T-cell (primary cell): ENCODE data around the gene TMEM248. TPM values are rescaled to one million over a fixed set of nuclear protein-coding genes. Genes with fewer than 3 reads are reported as not detected.

Experiments
- ATAC-seq, 4 experiments: fragments of 200-7000 bp in 3 of 4; fragments of 150-1000 bp in 1 of 4; cut with Tn5 transposase; replicated peaks in 1 of 4; 1 replicate in 3 of 4; 2 replicates in 1 of 4; pipeline ENCODE4 v1.10.0; 2021; ENCODE audit warnings: moderate library complexity in 3 of 4, mild to moderate bottlenecking in 2 of 4, moderate number of reproducible peaks in 1 of 4
- CTCF ChIA-PET, 2 donors: fragments of 300-600 bp; sonication (Branson Sonifier 250); formaldehyde crosslinking; loops; one replicate each; lab custom pipeline; 2022; ENCODE audit warnings: antibody characterized with exemption in 2 of 2; lab: Charles Lee
- POLR2A ChIA-PET, 2 donors: fragments of 300-600 bp; sonication (Branson Sonifier 250); formaldehyde crosslinking; loops; one replicate each; lab custom pipeline; 2022; ENCODE audit warnings: antibody characterized with exemption in 2 of 2; lab: Charles Lee
- DNase-seq, 35 experiments: peaks; one replicate each; pipeline versions ENCODE4 v3.0.0 to v3.0.0-alpha.2; 2013 to 2023
- H3K27ac ChIP-seq: one replicate; pipeline ENCODE4 v1.5.1; 2013; ENCODE audit warnings: low read length
- H3K27me3 ChIP-seq, 2 experiments: replicated peaks in 1 of 2; 1 replicate in 1 of 2; 2 replicates in 1 of 2; pipeline versions ENCODE4 v1.6.1 to v1.7.0; 2013; ENCODE audit warnings: low read length in 1 of 2, mixed read lengths in 1 of 2; ENCODE audit not compliant: control insufficient read depth in 2 of 2, insufficient read depth in 2 of 2; ENCODE audit errors: extremely low read depth in 1 of 2
- H3K36me3 ChIP-seq, 2 donors: 1 replicate in 1 of 2; 2 replicates in 1 of 2; pipeline versions ENCODE4 v1.6.1 to v1.7.0; 2013; ENCODE audit warnings: low read length in 1 of 2; ENCODE audit not compliant: control insufficient read depth in 2 of 2, insufficient read depth in 1 of 2; ENCODE audit errors: extremely low read depth in 1 of 2
- H3K4me1 ChIP-seq, 2 experiments: 1 replicate in 1 of 2; 2 replicates in 1 of 2; pipeline versions ENCODE4 v1.6.1 to v1.7.0; 2013; ENCODE audit warnings: low read length in 2 of 2, mixed read lengths in 1 of 2; ENCODE audit not compliant: insufficient read depth in 2 of 2, control insufficient read depth in 1 of 2; ENCODE audit errors: extremely low read depth in 1 of 2
- H3K4me3 ChIP-seq, 2 donors: 1 replicate in 1 of 2; 2 replicates in 1 of 2; pipeline versions ENCODE4 v1.5.1 to v1.7.0; 2013; ENCODE audit warnings: mild to moderate bottlenecking in 2 of 2, low read length in 1 of 2, moderate library complexity in 1 of 2; ENCODE audit not compliant: control insufficient read depth in 1 of 2; ENCODE audit errors: extremely low read depth in 1 of 2
- H3K9me3 ChIP-seq: 2 replicates; pipeline ENCODE4 v1.7.0; 2013
- H3K27ac Mint-ChIP-seq, 2 donors: one replicate each; pipeline ENCODE4 v1.8.0; 2020 to 2021; ENCODE audit warnings: mild to moderate bottlenecking in 2 of 2, mixed read lengths in 2 of 2
- H3K27me3 Mint-ChIP-seq, 2 donors: one replicate each; pipeline ENCODE4 v1.8.0; 2021 to 2022; ENCODE audit warnings: mixed read lengths in 2 of 2
- H3K36me3 Mint-ChIP-seq: one replicate; pipeline ENCODE4 v1.8.0; 2021; ENCODE audit warnings: mixed read lengths
- H3K4me1 Mint-ChIP-seq, 3 donors: one replicate each; pipeline ENCODE4 v1.8.0; 2020 to 2022; ENCODE audit warnings: mixed read lengths in 3 of 3, mild to moderate bottlenecking in 1 of 3
- H3K4me3 Mint-ChIP-seq, 3 donors: one replicate each; pipeline ENCODE4 v1.8.0; 2020 to 2022; ENCODE audit warnings: mild to moderate bottlenecking in 3 of 3, mixed read lengths in 3 of 3, moderate library complexity in 3 of 3
- H3K9me3 Mint-ChIP-seq, 3 donors: one replicate each; pipeline ENCODE4 v1.8.0; 2020 to 2022; ENCODE audit warnings: mixed read lengths in 3 of 3
- WGBS: methylation state at CpG from one replicate; pipeline ENCODE4 v1.1.5; 2013; ENCODE audit warnings: missing lambda C conversion rate; ENCODE audit not compliant: insufficient coverage; 5-methylcytosine and 5-hydroxymethylcytosine counted together
- total RNA-seq, 35 experiments: library from RNA in 6 of 35; stranded (reverse) in 6 of 35; fragments of 120-200 nt in 1 of 35; gene quantifications; one replicate each; pipeline versions ENCODE4 v1.2.1 to v1.2.4 and lab custom pipeline; 2013 to 2026

Gene TMEM248
- total RNA-seq, 5 donors from 2014 or later (not counting 1 experiment from before 2014, with no cell fraction given) = 79.0 to 97.6 (median 91.9) TPM

- no peak overlapping the region for H3K27ac Mint-ChIP-seq
- H3K9me3 Mint-ChIP-seq = no peaks in the 10 kb centered on the region
- no peak for DNase-seq
- Histone ChIP-seq H3K27me3 (no peaks in the 10 kb centered on the region), H3K27ac (no peak overlapping the region), H3K9me3 (no peaks in the 10 kb centered on the region), H3K4me3 (no peak overlapping the region), H3K36me3 (peaks cover 8 to 40% of the 10 kb centered on the region in 2 donors), H3K4me1 (no peaks in the 10 kb centered on the region)
- ATAC-seq = no peak
- peaks cover 44% of the 10 kb centered on the region for H3K36me3 Mint-ChIP-seq
- H3K4me3 Mint-ChIP-seq = no peak overlapping the region
- peaks cover 8 to 17% (median 12%) of the 10 kb centered on the region in 3 donors for H3K4me1 Mint-ChIP-seq
- no peaks in the 10 kb centered on the region for H3K27me3 Mint-ChIP-seq
- CTCF ChIA-PET = interaction anchor here in 1 of 2 donors (0.6 kb wide), 1 partner anchor 36 kb away, joined by 3 read pairs; no protein-coding TSS in a partner anchor
- no CpG with 5 or more reads among the region's 2 CpGs for WGBS
- POLR2A ChIA-PET = interaction anchor here in 1 of 2 donors (0.6 kb wide), 1 partner anchor 264 kb away, joined by 3 read pairs; no protein-coding TSS in a partner anchor
Measured at GRCh38 chr7:67006965-67007364, 85.9 kb downstream of the TMEM248 start.

Other genes with a start within 250 kb of the TMEM248 start
- 10 to 100 TPM; 18.2 to 22.6 (median 20.9) TPM for gene RABGEF1, start 180.5 kb upstream of the TMEM248 start, total RNA-seq
- gene SBDS, start 74.4 kb downstream of the TMEM248 start, total RNA-seq = 100 to 1,000 TPM in 2 of 5 donors, 10 to 100 TPM in 3; 59.9 to 297 (median 62.8) TPM
- gene TYW1, start 75.6 kb downstream of the TMEM248 start, total RNA-seq = 10 to 100 TPM; 20.1 to 26.7 (median 22.7) TPM